Neural progenitor cell (in vitro differentiated cells): ENCODE data around the gene ASB4. TPM values are rescaled to one million over a fixed set of nuclear protein-coding genes. Genes with fewer than 3 reads are reported as not detected.

Source experiments
- DNase-seq: peaks from one replicate; pipeline ENCODE4 v3.0.0-alpha.2; 2016; ENCODE audit warnings: low spot score
- H2AFZ ChIP-seq: fragments of 200-600 bp; sonication (generic); replicated peaks from 2 replicates; pipeline ENCODE4 v1.6.1; 2016; ENCODE audit warnings: antibody characterized with exemption
- H3F3A ChIP-seq: fragments of 200-600 bp; sonication (generic); 2 replicates; pipeline ENCODE4 v1.6.1; 2016; ENCODE audit warnings: antibody characterized with exemption, low read depth
- H3K27ac ChIP-seq: fragments of 200-600 bp; sonication (generic); 2 replicates; pipeline ENCODE4 v1.5.1; 2016; ENCODE audit warnings: mild to moderate bottlenecking
- H3K27me3 ChIP-seq: fragments of 200-600 bp; sonication (generic); 2 replicates; pipeline ENCODE4 v1.6.1; 2016; ENCODE audit warnings: mild to moderate bottlenecking, moderate library complexity
- H3K36me3 ChIP-seq: fragments of 200-600 bp; sonication (generic); 2 replicates; pipeline ENCODE4 v1.5.1; 2016
- H3K4me1 ChIP-seq: fragments of 200-600 bp; sonication (generic); 2 replicates; pipeline ENCODE4 v1.6.1; 2016; ENCODE audit warnings: mixed run types
- H3K4me2 ChIP-seq: fragments of 200-600 bp; sonication (generic); 2 replicates; pipeline ENCODE4 v1.6.1; 2016
- H3K4me3 ChIP-seq: fragments of 200-600 bp; sonication (generic); 2 replicates; pipeline ENCODE4 v1.5.1; 2016
- H3K79me2 ChIP-seq: fragments of 200-600 bp; sonication (generic); 2 replicates; pipeline ENCODE4 v1.6.1; 2016; ENCODE audit warnings: low read depth
- H3K9ac ChIP-seq: fragments of 200-600 bp; sonication (generic); 2 replicates; pipeline ENCODE4 v1.6.1; 2016
- H3K9me3 ChIP-seq: fragments of 200-600 bp; sonication (generic); 2 replicates; pipeline ENCODE4 v1.5.1; 2016; ENCODE audit warnings: low read depth
- H4K20me1 ChIP-seq: fragments of 200-600 bp; sonication (generic); 2 replicates; pipeline ENCODE4 v1.6.1; 2016; ENCODE audit warnings: low read depth
- H3K27ac Mint-ChIP-seq: 3 replicates; pipeline ENCODE4 v1.8.0; 2021; ENCODE audit warnings: mixed read lengths
- H3K27me3 Mint-ChIP-seq: 2 replicates; pipeline ENCODE4 v1.8.0; 2022; ENCODE audit warnings: low read depth, mild to moderate bottlenecking, inconsistent platforms, moderate library complexity, mixed read lengths; ENCODE audit not compliant: insufficient read depth
- H3K36me3 Mint-ChIP-seq: 3 replicates; pipeline ENCODE4 v1.8.0; 2021; ENCODE audit warnings: mixed read lengths
- H3K4me1 Mint-ChIP-seq: 3 replicates; pipeline ENCODE4 v1.8.0; 2021; ENCODE audit warnings: mixed read lengths
- H3K4me3 Mint-ChIP-seq: 3 replicates; pipeline ENCODE4 v1.8.0; 2021; ENCODE audit warnings: mild to moderate bottlenecking, moderate library complexity, mixed read lengths
- H3K9me3 Mint-ChIP-seq: 3 replicates; pipeline ENCODE4 v1.8.0; 2020; ENCODE audit warnings: mixed read lengths
- EZH2 ChIP-seq: fragments of 200-600 bp; sonication (generic); IDR thresholded peaks from 2 replicates; pipeline ENCODE4 v1.6.1; 2017; ENCODE audit warnings: antibody characterized with exemption, mild to moderate bottlenecking, moderate library complexity
- EZH2phosphoT487 ChIP-seq: fragments of 200-600 bp; sonication (generic); IDR thresholded peaks from 2 replicates; pipeline ENCODE4 v1.6.1; 2017; ENCODE audit warnings: antibody characterized with exemption
- total RNA-seq: library from RNA; depleted of rRNA; stranded (reverse); fragments of >200 nt; gene quantifications from 2 replicates; pipeline ENCODE4 v1.2.3, GENCODE V29; 2015; ENCODE audit warnings: low replicate concordance
- TF ChIP-seq, protein P1 (sequence below): fragments of 200-600 bp; sonication (generic); IDR thresholded peaks from 2 replicates; pipeline ENCODE4 v1.5.1; 2017; ENCODE audit warnings: antibody characterized with exemption, mild to moderate bottlenecking

Gene ASB4
- total RNA-seq, 1 donor from 2014 or later = not detected

DNA sequence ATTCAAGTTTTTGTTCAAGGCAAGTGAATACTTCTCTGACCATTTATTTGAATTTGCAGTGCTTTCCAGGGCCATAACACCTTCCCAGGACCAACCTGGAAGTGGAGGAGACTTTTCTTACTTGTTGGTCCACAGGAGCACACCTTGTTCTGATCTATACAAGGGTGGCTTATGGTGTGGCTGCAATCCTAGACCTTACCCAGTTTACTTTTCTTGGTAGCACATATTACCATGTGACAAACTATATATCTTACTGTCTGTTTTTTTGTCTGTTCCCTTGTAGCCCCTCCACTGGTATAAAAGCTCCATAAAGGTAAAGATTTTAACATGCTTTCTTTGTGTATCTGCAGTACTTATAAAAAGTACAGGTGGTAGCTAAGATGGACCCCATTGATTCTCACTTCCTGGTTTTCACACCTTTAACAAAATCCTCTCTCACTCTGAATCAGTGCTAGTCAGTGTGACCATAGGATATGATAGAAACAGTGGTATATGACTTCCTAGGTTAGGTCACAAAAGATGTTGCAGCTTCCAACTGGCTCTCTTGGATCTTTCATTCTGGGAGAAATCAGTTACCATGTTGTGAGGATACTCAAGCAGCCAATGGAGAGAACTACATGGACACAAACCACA lies 5.6 kb upstream of the ASB4 start:
- no peaks in the 10 kb centered on the region for H3K36me3 ChIP-seq
- Mint-ChIP-seq H3K9me3 (peaks cover 6% of the 10 kb centered on the region), H3K27ac (no peak overlapping the region), H3K4me1 (peaks cover 35% of the 10 kb centered on the region), H3K36me3 (no peaks in the 10 kb centered on the region), H3K4me3 (no peak overlapping the region), H3K27me3 (peaks cover 3% of the 10 kb centered on the region)
- no peak for TF ChIP-seq EZH2phosphoT487
- TF ChIP-seq EZH2 = no peak
- TF ChIP-seq, protein P1, sequence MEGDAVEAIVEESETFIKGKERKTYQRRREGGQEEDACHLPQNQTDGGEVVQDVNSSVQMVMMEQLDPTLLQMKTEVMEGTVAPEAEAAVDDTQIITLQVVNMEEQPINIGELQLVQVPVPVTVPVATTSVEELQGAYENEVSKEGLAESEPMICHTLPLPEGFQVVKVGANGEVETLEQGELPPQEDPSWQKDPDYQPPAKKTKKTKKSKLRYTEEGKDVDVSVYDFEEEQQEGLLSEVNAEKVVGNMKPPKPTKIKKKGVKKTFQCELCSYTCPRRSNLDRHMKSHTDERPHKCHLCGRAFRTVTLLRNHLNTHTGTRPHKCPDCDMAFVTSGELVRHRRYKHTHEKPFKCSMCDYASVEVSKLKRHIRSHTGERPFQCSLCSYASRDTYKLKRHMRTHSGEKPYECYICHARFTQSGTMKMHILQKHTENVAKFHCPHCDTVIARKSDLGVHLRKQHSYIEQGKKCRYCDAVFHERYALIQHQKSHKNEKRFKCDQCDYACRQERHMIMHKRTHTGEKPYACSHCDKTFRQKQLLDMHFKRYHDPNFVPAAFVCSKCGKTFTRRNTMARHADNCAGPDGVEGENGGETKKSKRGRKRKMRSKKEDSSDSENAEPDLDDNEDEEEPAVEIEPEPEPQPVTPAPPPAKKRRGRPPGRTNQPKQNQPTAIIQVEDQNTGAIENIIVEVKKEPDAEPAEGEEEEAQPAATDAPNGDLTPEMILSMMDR = no peak
- H3K4me2 ChIP-seq = no peak overlapping the region
- H3K4me3 ChIP-seq = no peak overlapping the region
- H3K27me3 ChIP-seq = no peaks in the 10 kb centered on the region
- H3K9me3 ChIP-seq = no peaks in the 10 kb centered on the region
- H3K9ac ChIP-seq = no peak overlapping the region
- H3K4me1 ChIP-seq = peaks cover 12% of the 10 kb centered on the region
- no peak overlapping the region for H2AFZ ChIP-seq
- DNase-seq = no peak
- H4K20me1 ChIP-seq = no peaks in the 10 kb centered on the region
- H3F3A ChIP-seq = no peaks in the 10 kb centered on the region
- no peaks in the 10 kb centered on the region for H3K79me2 ChIP-seq
- no peak overlapping the region for H3K27ac ChIP-seq

DNA sequence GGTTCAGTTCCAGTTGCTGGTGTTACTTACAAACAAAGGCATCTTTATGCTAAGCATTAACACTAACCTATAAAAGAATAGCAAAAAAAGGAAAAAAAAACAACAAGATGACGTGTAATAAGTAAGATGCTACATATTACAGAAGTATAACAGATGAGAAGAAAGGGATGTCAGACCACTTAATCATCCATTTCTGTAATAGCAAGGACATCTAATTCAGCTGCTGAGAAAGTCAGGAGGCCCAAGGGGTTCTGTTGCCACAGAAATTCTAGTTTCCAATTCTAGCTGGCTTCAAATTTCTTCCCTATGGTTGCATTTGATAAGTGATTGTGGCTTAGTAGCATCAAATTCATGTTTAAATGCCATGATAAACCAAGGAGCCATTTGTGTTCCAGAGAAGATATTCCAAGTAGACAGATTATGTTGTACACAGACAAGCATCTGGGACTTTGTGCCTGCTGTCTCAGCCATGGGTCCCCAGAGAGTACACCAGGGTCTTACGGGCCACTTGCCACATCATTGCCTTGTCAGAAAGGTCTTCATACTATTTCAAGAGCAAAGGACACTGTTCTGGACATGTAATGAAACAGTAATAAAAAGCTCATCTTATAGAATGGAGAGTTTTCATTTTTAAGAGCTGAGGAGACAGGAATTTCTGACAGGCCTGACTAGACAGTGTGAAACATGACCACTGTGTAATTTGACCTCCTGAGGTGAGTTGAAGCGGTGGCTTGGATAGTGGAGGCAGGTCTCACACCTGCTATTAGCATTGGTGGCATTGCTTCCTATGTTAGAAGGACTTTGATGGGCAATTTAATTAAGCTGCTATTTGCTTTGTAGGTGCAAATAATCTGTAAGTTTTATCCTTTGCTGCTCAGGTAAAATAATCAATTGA lies 4.2 kb upstream of the ASB4 start:
- Histone ChIP-seq H3K4me2 (no peak overlapping the region), H3K79me2 (no peaks in the 10 kb centered on the region), H3K27ac (no peak overlapping the region), H3F3A (no peaks in the 10 kb centered on the region), H3K27me3 (no peaks in the 10 kb centered on the region), H3K4me1 (peaks cover 4% of the 10 kb centered on the region), H4K20me1 (no peaks in the 10 kb centered on the region), H3K36me3 (no peaks in the 10 kb centered on the region), H3K4me3 (no peak overlapping the region), H3K9me3 (no peaks in the 10 kb centered on the region), H2AFZ (no peak overlapping the region), H3K9ac (no peak overlapping the region)
- no peak overlapping the region for H3K27ac Mint-ChIP-seq
- TF ChIP-seq EZH2 (no peak), EZH2phosphoT487 (no peak)
- TF ChIP-seq, protein P1 = no peak
- peaks cover 25% of the 10 kb centered on the region for H3K4me1 Mint-ChIP-seq
- H3K27me3 Mint-ChIP-seq = peaks cover 3% of the 10 kb centered on the region
- no peak for DNase-seq
- no peak overlapping the region for H3K4me3 Mint-ChIP-seq
- no peaks in the 10 kb centered on the region for H3K36me3 Mint-ChIP-seq
- peaks cover 6% of the 10 kb centered on the region for H3K9me3 Mint-ChIP-seq

DNA sequence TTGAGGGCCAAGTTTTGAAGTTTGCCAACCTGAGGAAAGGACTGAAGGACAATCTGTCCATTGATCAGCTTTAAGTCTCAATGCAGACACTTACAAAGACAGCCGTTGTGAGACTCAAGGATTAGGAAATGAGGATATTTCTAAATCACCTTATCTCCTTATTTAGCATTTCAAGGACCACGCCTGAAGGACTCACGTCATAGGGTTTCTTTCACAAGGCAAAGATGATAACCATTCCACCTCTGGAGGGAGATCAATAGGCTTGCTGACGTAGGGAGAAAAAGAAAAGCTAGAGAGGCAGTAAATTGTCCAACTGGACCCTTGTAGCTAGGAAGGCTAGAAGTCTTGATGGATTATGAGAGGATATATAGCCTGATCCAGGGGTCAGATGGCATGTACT lies 3.3 kb upstream of the ASB4 start:
- Mint-ChIP-seq H3K4me3 (no peak overlapping the region), H3K27ac (peak overlapping the region; percentile 72), H3K36me3 (no peaks in the 10 kb centered on the region), H3K9me3 (peaks cover 6% of the 10 kb centered on the region), H3K4me1 (peaks cover 16% of the 10 kb centered on the region), H3K27me3 (peaks cover 3% of the 10 kb centered on the region)
- Histone ChIP-seq H3K4me2 (no peak overlapping the region), H3K4me3 (no peak overlapping the region), H3K9ac (no peak overlapping the region), H3K9me3 (no peaks in the 10 kb centered on the region), H2AFZ (no peak overlapping the region), H3K27ac (no peak overlapping the region), H3K79me2 (no peaks in the 10 kb centered on the region), H3F3A (no peaks in the 10 kb centered on the region), H3K36me3 (no peaks in the 10 kb centered on the region), H3K4me1 (no peaks in the 10 kb centered on the region), H4K20me1 (no peaks in the 10 kb centered on the region), H3K27me3 (no peaks in the 10 kb centered on the region)
- TF ChIP-seq EZH2 (no peak), EZH2phosphoT487 (no peak)
- TF ChIP-seq, protein P1 = no peak
- DNase-seq = no peak
